Left kidney (tissue), 2 donors: ENCODE results near the gene PDSS2. TPM values are rescaled to one million over a fixed set of nuclear protein-coding genes. Genes with fewer than 3 reads are reported as not detected.

Experiments
- DNase-seq: peaks from one replicate; pipeline ENCODE4 v3.0.0-alpha.2; 2013
- polyA plus RNA-seq: library from polyadenylated mRNA; unstranded; fragments of 120-200 nt; gene quantifications from one replicate; pipeline ENCODE4 v1.2.1, GENCODE V29; 2013; ENCODE audit not compliant: insufficient read length

Gene PDSS2
- polyA plus RNA-seq, 1 donor: 18.4 TPM

DNA sequence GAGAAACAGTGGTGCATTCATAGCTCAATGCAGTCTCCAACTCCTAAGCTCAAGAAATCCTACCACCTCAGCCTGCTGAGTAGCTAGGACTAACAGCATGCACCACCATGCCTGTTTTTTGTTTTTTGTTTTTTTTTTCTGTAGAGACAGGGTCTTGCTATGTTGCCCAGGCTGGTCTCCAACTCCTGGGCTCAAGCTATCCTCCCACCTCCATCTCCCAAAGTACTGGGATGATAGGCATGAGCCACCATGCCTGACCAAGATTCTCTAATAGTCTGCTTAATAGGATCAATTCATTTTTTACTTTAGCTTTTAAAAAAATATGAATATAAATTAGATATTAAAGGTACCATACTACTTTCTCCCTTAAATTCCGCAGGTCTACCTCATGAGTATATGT is 191.7 kb downstream of the PDSS2 start:
- no peak for DNase-seq

DNA sequence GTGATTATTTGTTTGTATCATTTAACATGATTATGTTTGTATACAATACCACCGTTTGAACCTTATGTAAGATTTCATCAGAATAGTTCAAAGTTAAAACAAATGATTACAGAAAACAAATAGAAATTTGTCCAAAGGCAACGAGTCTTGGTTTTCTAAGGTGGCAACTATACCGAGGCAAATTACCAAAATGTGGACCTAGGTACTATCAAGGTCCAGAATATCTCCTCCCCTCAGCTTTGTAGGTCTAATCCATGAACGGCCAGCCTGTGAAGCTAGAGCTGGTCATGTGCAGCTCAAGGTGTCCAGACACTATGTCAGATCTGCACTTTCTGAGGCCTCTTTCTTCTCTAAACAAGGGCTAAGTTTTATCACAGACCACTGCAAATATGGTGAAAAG is 192.4 kb downstream of the PDSS2 start:
- no peak for DNase-seq

- no peak for DNase-seq
These were observed 192.8 kb downstream of the PDSS2 start for GRCh38 chr6:107266563-107266962.

GRCh38 chr6:107264357-107264840 is 195.0 kb downstream of the PDSS2 start:
- no peak for DNase-seq

DNA sequence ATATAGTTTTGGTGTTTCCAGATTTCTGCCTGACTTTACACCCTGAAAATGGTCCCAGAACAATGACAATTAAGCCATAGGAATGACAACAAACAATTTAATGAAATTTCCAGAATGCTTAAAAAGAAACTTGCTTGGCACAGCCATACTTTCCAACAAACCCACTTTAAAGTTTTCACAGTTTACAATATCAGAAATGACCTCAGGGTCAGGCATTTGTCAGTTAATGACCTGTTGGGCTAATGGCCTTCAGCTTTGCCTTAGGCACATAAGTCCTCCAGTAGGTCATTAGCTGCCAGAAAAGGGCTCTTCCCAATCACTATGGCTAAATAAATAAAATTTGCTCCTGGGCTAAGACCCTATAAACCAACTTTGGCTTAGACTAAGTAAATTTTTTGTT is 199.4 kb downstream of the PDSS2 start:
- DNase-seq: no peak

DNA sequence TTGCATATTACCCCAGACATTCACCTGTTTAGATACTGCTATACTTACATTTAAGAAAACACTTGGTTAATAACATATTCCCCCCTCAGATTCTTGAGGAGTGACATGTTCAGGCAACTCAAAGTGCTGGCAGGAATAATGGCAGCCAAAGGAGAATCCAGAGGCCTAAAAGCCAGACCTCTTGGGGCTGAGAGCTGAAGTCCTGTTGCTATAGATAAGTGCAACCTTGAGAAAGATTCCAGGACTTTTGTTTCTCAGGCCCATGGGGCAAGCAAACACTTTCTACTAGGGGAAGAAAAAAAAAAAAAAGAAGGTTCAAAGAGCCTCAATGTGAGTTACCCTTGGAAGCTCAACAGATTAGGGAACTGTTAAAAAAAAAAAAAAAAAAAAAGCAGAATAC is 211.2 kb downstream of the PDSS2 start:
- DNase-seq: no peak

- DNase-seq: no peak
These were observed 212.3 kb downstream of the PDSS2 start for GRCh38 chr6:107246972-107247615.

- DNase-seq: no peak
These were observed 213.0 kb downstream of the PDSS2 start for GRCh38 chr6:107246249-107246971.

GRCh38 chr6:107244742-107245480 is 214.5 kb downstream of the PDSS2 start:
- DNase-seq: no peak

DNA sequence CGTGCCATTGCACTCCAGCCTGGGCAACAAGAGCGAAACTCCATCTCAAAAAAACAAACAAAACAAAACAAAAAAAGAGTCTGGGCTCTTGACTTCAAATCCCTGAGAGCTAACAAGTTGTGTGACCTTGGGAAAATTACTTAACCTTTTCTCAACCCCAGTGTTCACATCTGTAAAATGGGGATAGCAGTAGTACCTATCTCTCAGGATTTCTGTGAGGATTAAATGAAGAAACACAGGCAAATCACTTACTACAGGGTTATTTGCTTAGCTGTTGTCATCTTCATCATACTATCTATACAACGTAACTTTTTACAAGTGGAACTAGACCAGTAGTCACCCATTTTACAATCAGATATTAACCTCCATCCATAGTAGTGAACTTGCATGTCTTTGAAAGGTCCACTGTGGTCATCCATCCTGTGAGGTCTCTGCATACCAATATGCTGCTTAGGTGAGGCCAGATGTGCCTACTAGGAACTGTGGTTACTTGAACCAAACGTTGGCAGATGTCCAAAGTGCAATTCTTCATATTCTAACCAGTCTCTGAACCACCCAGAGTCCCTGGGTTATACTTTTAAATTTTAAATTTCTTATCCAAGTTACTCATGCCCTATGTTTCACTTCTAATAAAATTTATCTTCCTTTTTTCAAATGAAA is 215.2 kb downstream of the PDSS2 start:
- no peak for DNase-seq

DNA sequence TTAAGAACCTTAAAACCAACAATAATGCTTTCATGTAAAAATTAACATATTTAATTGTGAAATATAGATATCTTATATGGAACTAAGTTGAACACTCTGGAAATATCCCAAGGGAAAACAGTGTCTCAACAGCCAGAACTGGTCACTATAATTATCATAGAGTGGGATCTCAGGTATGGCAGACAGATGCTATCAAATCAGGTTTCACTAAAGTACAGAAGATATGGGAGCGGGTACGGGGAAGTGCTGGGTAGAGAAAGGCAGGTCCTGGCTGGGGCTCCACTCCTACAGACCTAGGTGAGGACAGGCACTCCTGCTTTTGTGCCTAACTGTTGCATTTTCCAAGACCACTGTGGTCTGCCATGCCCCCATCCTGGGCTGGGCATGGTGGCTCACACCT is 215.9 kb downstream of the PDSS2 start:
- no peak for DNase-seq

- DNase-seq: no peak
These were observed 221.2 kb downstream of the PDSS2 start for GRCh38 chr6:107237992-107238660.

DNA sequence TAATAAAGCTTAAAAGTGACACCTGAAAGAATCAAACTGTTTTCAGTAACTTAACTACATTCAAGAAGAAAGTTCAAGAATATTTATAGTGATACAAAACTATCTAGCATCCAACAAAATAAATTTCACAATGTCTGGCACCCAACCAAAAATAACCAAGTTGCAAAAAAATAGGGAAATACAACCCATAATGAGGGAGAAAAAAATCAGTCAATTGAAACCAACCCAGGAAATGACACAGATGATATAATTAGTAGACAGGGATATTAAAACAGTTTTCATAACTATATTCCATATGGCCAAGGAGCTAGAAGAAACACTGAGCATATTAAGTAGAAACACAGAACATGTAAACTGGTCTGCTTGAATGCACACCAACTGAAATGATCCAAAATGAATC is 223.9 kb downstream of the PDSS2 start:
- DNase-seq: peak; percentile 57

- no peak for DNase-seq
These were observed 224.4 kb downstream of the PDSS2 start for GRCh38 chr6:107235007-107235406.

DNA sequence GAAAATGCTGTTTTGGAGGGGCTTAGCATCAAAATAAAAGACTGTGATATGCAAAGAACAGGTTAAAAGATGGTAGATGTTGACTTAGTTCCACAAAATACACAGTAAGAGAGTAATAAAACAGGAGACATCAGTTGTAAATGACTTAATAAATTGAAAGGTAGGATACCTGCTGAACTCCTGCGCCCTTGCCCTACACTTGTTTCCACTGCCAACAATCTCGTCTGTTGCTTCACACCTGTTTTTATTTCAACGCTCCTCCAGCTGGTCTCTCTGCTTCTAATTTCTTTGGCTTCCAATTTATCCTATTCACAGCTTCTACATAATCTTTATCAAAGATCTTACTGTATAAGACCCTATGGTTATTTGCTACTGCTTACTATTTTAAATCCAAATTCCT is 228.1 kb downstream of the PDSS2 start:
- no peak for DNase-seq

DNA sequence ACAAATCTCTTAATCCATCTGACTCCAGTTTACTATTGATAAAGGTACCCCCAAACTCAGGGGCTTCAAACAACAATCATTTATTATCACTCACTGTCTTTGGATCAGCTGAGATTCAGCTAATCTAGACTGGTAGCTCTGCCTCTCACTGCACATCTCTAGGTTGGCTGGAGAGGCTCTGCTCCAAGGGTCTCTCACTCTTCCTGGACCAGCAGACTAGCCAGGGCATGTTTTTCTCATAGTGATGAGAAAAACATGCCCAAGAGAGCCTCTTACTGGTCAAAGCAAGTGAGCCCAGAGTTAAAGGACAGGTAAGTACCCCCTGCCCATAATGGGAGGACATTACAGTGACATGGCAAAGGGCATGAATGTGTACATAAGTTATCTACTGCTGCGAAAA is 228.9 kb downstream of the PDSS2 start:
- no peak for DNase-seq

GRCh38 chr6:107230024-107230423 is 229.3 kb downstream of the PDSS2 start:
- no peak for DNase-seq

GRCh38 chr6:107228754-107229153 is 230.6 kb downstream of the PDSS2 start:
- no peak for DNase-seq

- no peak for DNase-seq
These were observed 237.8 kb downstream of the PDSS2 start for GRCh38 chr6:107221519-107221918.

GRCh38 chr6:107219851-107220250 is 239.5 kb downstream of the PDSS2 start:
- no peak for DNase-seq

DNA sequence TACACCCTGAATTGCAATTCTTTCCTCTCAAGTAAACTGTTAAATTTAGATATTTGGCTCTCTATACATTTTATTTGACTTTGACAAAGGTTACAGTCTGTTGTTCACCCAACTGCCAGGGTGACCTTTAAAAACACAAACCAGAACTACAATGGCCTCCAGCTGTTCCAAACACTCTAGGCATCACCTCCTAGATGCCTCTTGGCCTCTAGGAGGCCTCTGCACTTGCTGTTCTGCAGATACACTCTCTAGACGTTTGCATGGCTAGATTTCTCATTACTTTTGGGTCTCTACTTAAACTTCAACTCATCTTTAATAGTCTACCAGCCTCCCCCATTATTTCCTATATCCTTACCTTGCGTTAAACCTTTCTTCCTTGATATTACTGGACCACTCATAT is 241.2 kb downstream of the PDSS2 start:
- DNase-seq: no peak

DNA sequence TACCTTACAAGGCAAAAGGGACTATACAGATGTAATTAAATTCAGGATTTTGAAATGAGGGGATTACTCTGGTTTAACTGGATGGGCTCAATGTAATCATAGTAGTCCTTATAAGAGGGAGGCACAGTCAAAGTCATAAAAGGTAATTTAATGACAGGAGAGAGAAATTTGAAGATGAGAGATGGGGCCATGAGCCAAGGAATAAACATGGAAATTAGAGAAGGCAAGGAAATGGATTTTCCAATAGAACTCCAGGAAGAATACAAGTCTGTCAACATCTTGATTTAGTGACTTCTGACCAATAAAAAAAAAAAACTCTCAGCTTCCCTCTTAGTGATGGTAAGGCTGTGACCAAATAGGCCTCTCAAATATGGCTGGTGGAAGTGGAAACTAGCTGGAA is 242.1 kb downstream of the PDSS2 start:
- no peak for DNase-seq
